ENCODE measurements around the gene CD72. TPM values are rescaled to one million over a fixed set of nuclear protein-coding genes. Genes with fewer than 3 reads are reported as not detected.

Gene CD72
- total RNA-seq, 4 donors from 2014 or later, result 1.2 to 5.6 (median 2.0) TPM

- WGBS, 2 donors, result 83 to 91% methylated on average over 2 of the region's 2 CpGs
- DNase-seq (ENCODE audit: low spot score in 2 of 2), result peak in 1 of 2 donors; percentile 17
- H3K4me3 ChIP-seq (ENCODE audit: low read depth, poor library complexity, severe bottlenecking), result no peak overlapping the region
- intact Hi-C loops (cut with DNase I; ENCODE audit: low total_unique reads), result no loop called here
- TF ChIP-seq POLR2A (IDR thresholded peaks at IDR 0.05) (no peak), CTCF (IDR thresholded peaks at IDR 0.05) (no peak)
These were observed 35.4 kb upstream of the CD72 start for GRCh38 chr9:35653611-35654010.

GRCh38 chr9:35652829-35653209, 34.6 kb upstream of the CD72 start:
- TF ChIP-seq POLR2A (IDR thresholded peaks at IDR 0.05) (no peak), CTCF (IDR thresholded peaks at IDR 0.05) (no peak)
- DNase-seq (ENCODE audit: low spot score in 2 of 2), result no peak
- 87 to 88% methylated on average over 8 of the region's 8 CpGs for WGBS, 2 donors
- intact Hi-C loops (cut with DNase I; ENCODE audit: low total_unique reads), result no loop called here
- no peak overlapping the region for H3K4me3 ChIP-seq (ENCODE audit: low read depth, poor library complexity, severe bottlenecking)

- WGBS, 2 donors, result 75 to 76% methylated on average over 7 of the region's 7 CpGs
These were observed 34.0 kb upstream of the CD72 start for GRCh38 chr9:35651956-35652828.

GRCh38 chr9:35650341-35651158, 32.3 kb upstream of the CD72 start, which contains the start of gene SIT1:
SIT1 (minus strand) TSS chr9:35650931; CDS start chr9:35650853, 78 bp downstream.
- DNase-seq (ENCODE audit: low spot score in 2 of 2), result peak in 1 of 2 donors; percentile 82
- intact Hi-C loops (cut with DNase I; ENCODE audit: low total_unique reads), result no loop called here
- TF ChIP-seq POLR2A (IDR thresholded peaks at IDR 0.05) (no peak), CTCF (IDR thresholded peaks at IDR 0.05) (no peak)
- 68 to 73% methylated on average over 19 to 22 of the region's 22 CpGs for WGBS, 2 donors
- H3K4me3 ChIP-seq (ENCODE audit: low read depth, poor library complexity, severe bottlenecking), result no peak within 1 kb of the TSS

More at GRCh38 chr9:35651956-35652828, 34.0 kb upstream of the CD72 start:
- intact Hi-C loops (cut with DNase I; ENCODE audit: low total_unique reads), result no loop called here
- no peak overlapping the region for H3K4me3 ChIP-seq (ENCODE audit: low read depth, poor library complexity, severe bottlenecking)
- no peak for DNase-seq (ENCODE audit: low spot score in 2 of 2)
- TF ChIP-seq POLR2A (IDR thresholded peaks at IDR 0.05), result no peak
- no peak for TF ChIP-seq CTCF (IDR thresholded peaks at IDR 0.05)

GRCh38 chr9:35649431-35650340, 31.5 kb upstream of the CD72 start:
- no peak overlapping the region for H3K4me3 ChIP-seq (ENCODE audit: low read depth, poor library complexity, severe bottlenecking)
- 45 to 60% methylated on average over 11 to 26 of the region's 26 CpGs for WGBS, 2 donors
- intact Hi-C loops (cut with DNase I; ENCODE audit: low total_unique reads), result no loop called here
- DNase-seq (ENCODE audit: low spot score in 2 of 2), result peak in 1 of 2 donors; percentile 84
- TF ChIP-seq CTCF (IDR thresholded peaks at IDR 0.05) (no peak), POLR2A (IDR thresholded peaks at IDR 0.05) (no peak)

All from lower leg skin (tissue), 4 donors.